ENCODE data around the gene BCL11A. TPM values are rescaled to one million over a fixed set of nuclear protein-coding genes. Genes with fewer than 3 reads are reported as not detected.

Gene BCL11A
- total RNA-seq, 6 experiments from 2014 or later: 1.1 to 3.0 (median 1.9) TPM

DNA sequence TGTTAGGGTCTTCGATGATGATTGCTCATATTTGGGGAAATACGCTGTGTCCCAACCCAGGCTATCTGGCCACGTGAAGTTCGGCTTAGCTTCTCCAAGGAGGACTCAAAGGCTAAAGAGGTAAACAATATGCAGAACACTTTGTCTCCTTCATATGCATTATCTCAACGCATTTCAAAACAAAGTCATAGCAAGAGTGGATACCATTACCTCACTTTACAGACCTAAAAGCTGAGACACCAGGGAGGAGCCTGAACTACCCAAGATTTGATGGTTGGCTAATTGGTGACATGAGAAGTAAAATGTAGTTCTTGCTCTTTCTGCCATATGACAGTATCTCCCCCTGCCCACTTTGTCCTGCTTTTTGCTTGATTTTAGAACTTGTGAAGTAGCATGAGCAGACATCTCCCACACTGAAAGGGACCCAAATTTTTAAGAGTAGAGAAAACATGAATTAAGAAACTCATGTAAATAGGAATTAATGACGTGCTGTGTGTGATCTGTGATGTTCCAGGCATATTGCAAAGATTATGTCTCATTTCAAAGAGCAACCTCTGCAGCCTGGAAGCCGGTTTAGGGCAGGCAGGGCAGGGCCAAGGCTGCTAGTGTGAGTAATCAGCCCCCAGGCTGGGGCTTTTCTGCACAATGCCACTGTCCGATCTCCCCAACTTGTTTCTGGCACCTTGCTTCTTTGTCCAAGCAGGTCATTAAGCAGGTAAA lies 144.5 kb downstream of the BCL11A start:
- Mint-ChIP-seq H3K27ac (no peak overlapping the region), H3K4me3 (no peak overlapping the region), H3K9me3 (peaks cover under 1% of the 10 kb centered on the region; the same call in 1 of the 2 replicates), H3K36me3 (ENCODE audit: low read depth) (no peaks in the 10 kb centered on the region), H3K27me3 (ENCODE audit: insufficient read depth) (peaks cover 6% of the 10 kb centered on the region; the same call in 1 of the 2 replicates), H3K4me1 (ENCODE audit: low read depth) (peaks cover 8% of the 10 kb centered on the region)
- DNase-seq: no peak
- TF ChIP-seq, protein P1, sequence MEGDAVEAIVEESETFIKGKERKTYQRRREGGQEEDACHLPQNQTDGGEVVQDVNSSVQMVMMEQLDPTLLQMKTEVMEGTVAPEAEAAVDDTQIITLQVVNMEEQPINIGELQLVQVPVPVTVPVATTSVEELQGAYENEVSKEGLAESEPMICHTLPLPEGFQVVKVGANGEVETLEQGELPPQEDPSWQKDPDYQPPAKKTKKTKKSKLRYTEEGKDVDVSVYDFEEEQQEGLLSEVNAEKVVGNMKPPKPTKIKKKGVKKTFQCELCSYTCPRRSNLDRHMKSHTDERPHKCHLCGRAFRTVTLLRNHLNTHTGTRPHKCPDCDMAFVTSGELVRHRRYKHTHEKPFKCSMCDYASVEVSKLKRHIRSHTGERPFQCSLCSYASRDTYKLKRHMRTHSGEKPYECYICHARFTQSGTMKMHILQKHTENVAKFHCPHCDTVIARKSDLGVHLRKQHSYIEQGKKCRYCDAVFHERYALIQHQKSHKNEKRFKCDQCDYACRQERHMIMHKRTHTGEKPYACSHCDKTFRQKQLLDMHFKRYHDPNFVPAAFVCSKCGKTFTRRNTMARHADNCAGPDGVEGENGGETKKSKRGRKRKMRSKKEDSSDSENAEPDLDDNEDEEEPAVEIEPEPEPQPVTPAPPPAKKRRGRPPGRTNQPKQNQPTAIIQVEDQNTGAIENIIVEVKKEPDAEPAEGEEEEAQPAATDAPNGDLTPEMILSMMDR (IDR thresholded peaks at IDR 0.05): no peak

DNA sequence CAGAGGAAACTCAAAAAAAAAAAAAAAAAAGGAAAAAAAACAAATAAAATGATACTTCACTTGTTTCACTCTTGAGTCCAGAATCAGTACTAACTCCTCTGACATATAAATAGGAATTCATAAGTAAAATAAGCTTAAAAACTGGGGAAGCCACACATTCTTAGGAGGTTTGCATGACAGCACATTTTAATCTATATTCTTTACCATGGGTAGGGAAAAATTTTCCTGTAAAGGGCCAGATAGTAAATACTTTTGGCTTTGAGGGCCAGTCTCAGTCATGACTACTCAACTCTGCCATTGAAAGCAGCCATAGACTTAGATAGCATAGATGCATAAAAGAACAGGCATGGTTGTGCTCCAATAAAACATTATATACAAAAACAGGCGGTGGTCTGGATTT lies 145.2 kb downstream of the BCL11A start:
- TF ChIP-seq, protein P1 (IDR thresholded peaks at IDR 0.05): no peak
- no peak overlapping the region for H3K27ac Mint-ChIP-seq
- H3K9me3 Mint-ChIP-seq: no peaks in the 10 kb centered on the region; the same call in 1 of the 2 replicates
- no peak for DNase-seq
- no peak overlapping the region for H3K4me3 Mint-ChIP-seq
- H3K36me3 Mint-ChIP-seq (ENCODE audit: low read depth): no peaks in the 10 kb centered on the region
- peaks cover 8% of the 10 kb centered on the region for H3K4me1 Mint-ChIP-seq (ENCODE audit: low read depth)
- peaks cover 6% of the 10 kb centered on the region; the same call in 1 of the 2 replicates for H3K27me3 Mint-ChIP-seq (ENCODE audit: insufficient read depth)

DNA sequence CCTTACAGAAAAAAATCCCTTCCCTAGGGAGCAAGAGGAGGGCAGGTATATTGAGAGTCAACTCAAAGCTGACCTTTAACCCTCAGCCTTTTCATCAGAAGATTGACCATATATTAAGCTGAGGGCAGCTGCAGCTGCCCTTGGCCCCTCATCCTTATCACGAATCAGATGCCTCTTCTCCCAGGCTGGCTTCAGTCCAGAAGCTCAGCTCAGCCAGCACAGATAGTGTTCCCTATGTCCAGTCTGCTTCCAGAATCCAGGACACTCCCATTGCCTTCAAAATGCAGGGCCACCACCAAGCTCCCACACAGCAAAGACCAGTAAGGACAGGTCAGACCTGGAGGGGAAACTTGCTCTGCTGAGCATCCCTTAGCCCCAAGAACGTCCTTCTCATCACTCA lies 146.1 kb downstream of the BCL11A start:
- no peak for DNase-seq
- H3K4me3 Mint-ChIP-seq: no peak overlapping the region
- TF ChIP-seq, protein P1 (IDR thresholded peaks at IDR 0.05): no peak
- no peaks in the 10 kb centered on the region; the same call in 1 of the 2 replicates for H3K9me3 Mint-ChIP-seq
- peaks cover 7% of the 10 kb centered on the region for H3K27me3 Mint-ChIP-seq (ENCODE audit: insufficient read depth)
- H3K27ac Mint-ChIP-seq: no peak overlapping the region
- peaks cover 8% of the 10 kb centered on the region for H3K4me1 Mint-ChIP-seq (ENCODE audit: low read depth)
- H3K36me3 Mint-ChIP-seq (ENCODE audit: low read depth): no peaks in the 10 kb centered on the region

DNA sequence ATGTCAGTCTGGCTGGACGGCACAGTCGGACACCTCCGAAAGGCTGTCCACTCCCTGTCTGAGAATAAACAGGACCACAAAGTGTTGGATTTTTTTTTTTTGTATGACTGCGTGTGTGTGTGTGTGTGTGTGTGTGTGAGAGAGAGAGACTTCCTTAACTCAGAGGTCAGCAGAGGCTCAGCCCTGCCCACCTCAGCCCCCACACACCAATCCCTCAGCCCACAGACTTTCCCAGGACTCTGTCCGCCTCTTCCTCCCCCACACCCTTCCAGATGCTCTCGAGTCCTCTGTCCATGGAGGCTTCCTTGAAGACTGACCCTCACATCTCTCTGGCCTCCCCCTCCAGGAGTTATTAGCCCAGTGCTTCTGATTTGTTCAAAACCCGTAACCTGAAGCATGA lies 147.3 kb downstream of the BCL11A start:
- Mint-ChIP-seq H3K27ac (no peak overlapping the region), H3K9me3 (no peaks in the 10 kb centered on the region), H3K4me1 (ENCODE audit: low read depth) (peaks cover 1% of the 10 kb centered on the region; the same call in 1 of the 2 replicates), H3K36me3 (ENCODE audit: low read depth) (no peaks in the 10 kb centered on the region), H3K4me3 (no peak overlapping the region), H3K27me3 (ENCODE audit: insufficient read depth) (peaks cover 10% of the 10 kb centered on the region)
- TF ChIP-seq, protein P1 (IDR thresholded peaks at IDR 0.05): no peak
- no peak for DNase-seq

DNA sequence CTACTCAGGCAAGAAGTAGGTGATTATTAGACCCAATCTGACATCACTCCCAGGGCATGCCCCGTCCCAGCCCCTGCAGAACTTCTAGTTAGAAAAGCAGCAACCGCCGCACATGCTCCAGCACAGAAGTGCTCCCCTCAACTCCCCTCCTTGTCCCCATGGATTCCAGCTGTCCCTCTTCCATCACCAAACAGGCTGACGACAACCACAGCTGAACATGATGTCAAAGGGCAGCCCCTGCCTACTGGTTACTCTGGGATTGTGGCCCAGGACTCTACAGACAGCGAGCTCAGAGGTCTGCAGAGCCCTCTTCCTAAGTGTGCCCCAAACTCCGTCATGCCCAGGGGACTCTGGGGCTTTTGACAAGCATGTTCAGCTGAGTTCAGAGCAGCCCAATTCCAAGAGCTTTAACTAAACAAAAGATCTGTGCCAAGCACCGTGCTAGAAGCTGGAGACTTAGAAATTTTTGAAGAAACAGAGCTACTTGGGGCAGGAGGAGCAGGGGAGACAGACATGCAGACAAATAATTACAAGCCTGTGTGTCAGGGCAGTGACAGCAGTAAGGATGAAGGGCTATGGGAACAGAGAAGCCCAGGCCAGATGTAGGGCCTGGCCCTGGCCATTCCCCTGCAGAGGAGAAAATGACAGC lies 148.1 kb downstream of the BCL11A start:
- Mint-ChIP-seq H3K36me3 (ENCODE audit: low read depth) (no peaks in the 10 kb centered on the region), H3K27me3 (ENCODE audit: insufficient read depth) (peaks cover 10% of the 10 kb centered on the region), H3K9me3 (0 out of 2 replicates have a peak, but pooled peaks cover 3% of the 10 kb centered on the region), H3K27ac (no peak overlapping the region), H3K4me1 (ENCODE audit: low read depth) (peaks cover 4% of the 10 kb centered on the region; the same call in 1 of the 2 replicates), H3K4me3 (no peak overlapping the region)
- TF ChIP-seq, protein P1 (IDR thresholded peaks at IDR 0.05): no peak
- DNase-seq: no peak

Other genes starting within 250 kb of the BCL11A start
- gene PAPOLG, start 202.6 kb upstream of the BCL11A start, total RNA-seq (2021; fragmentation: NEBNext Ultra II Directional; extraction: Animal tissue kit (Norgen Biotek cat#: 25700)): 10 to 100 TPM in 1 of 6 experiments, 1 to 10 TPM in 5; 6.6 to 10.0 (median 8.6) TPM